Mesothelial cell of epicardium (in vitro differentiated cells): ENCODE results near the gene ADGRL2. TPM values are rescaled to one million over a fixed set of nuclear protein-coding genes. Genes with fewer than 3 reads are reported as not detected.

Source experiments
- DNase-seq, 2 experiments: peaks; one replicate each; pipeline ENCODE4 v3.0.0; 2021; ENCODE audit warnings: low spot score in 2 of 2; ENCODE audit not compliant: unreplicated experiment in 2 of 2
- H3K27ac Mint-ChIP-seq: 2 replicates; pipeline ENCODE4 v1.8.0; 2021; ENCODE audit warnings: mixed read lengths
- H3K27me3 Mint-ChIP-seq: 2 replicates; pipeline ENCODE4 v1.8.0; 2021; ENCODE audit warnings: low read depth, mixed read lengths
- H3K36me3 Mint-ChIP-seq: 2 replicates; pipeline ENCODE4 v1.8.0; 2021; ENCODE audit warnings: mixed read lengths
- H3K4me1 Mint-ChIP-seq: 2 replicates; pipeline ENCODE4 v1.8.0; 2021; ENCODE audit warnings: mixed read lengths
- H3K4me3 Mint-ChIP-seq: 2 replicates; pipeline ENCODE4 v1.8.0; 2021; ENCODE audit warnings: mild to moderate bottlenecking, moderate library complexity, mixed read lengths
- H3K9me3 Mint-ChIP-seq: 2 replicates; pipeline ENCODE4 v1.8.0; 2021; ENCODE audit warnings: mixed read lengths
- CTCF ChIP-seq: fragments of 200-600 bp; sonication (generic); IDR thresholded peaks from one replicate; pipeline ENCODE4 v1.5.0; 2021; ENCODE audit warnings: antibody characterized with exemption; ENCODE audit not compliant: unreplicated experiment
- total RNA-seq: library from RNA; stranded (reverse); gene quantifications from 3 replicates; pipeline ENCODE4 v1.2.1, GENCODE V29; 2021

Gene ADGRL2
- total RNA-seq, 1 donor from 2014 or later = 83.4 TPM

- no peaks in the 10 kb centered on the region for H3K9me3 Mint-ChIP-seq
- no peaks in the 10 kb centered on the region for H3K36me3 Mint-ChIP-seq
- H3K27me3 Mint-ChIP-seq = peaks cover 3% of the 10 kb centered on the region
- peaks cover 52% of the 10 kb centered on the region for H3K4me1 Mint-ChIP-seq
- no peak overlapping the region for H3K27ac Mint-ChIP-seq
- no peak for DNase-seq
- no peak overlapping the region for H3K4me3 Mint-ChIP-seq
- TF ChIP-seq CTCF = no peak
Observed at GRCh38 chr1:81808760-81809159, 8.0 kb downstream of the ADGRL2 start.

- H3K27ac Mint-ChIP-seq = no peak overlapping the region
- H3K9me3 Mint-ChIP-seq = no peaks in the 10 kb centered on the region
- H3K36me3 Mint-ChIP-seq = no peaks in the 10 kb centered on the region
- H3K4me3 Mint-ChIP-seq = no peak overlapping the region
- H3K4me1 Mint-ChIP-seq = peaks cover 43% of the 10 kb centered on the region
- TF ChIP-seq CTCF = no peak
- no peak for DNase-seq
- H3K27me3 Mint-ChIP-seq = peaks cover 3% of the 10 kb centered on the region
Observed at GRCh38 chr1:81809808-81810207, 9.1 kb downstream of the ADGRL2 start.

GRCh38 chr1:81811757-81812371 is 11.1 kb downstream of the ADGRL2 start:
- H3K4me1 Mint-ChIP-seq = peaks cover 34% of the 10 kb centered on the region
- no peaks in the 10 kb centered on the region for H3K9me3 Mint-ChIP-seq
- no peaks in the 10 kb centered on the region for H3K27me3 Mint-ChIP-seq
- TF ChIP-seq CTCF = no peak
- no peaks in the 10 kb centered on the region for H3K36me3 Mint-ChIP-seq
- H3K27ac Mint-ChIP-seq = no peak overlapping the region
- H3K4me3 Mint-ChIP-seq = no peak overlapping the region
- no peak for DNase-seq

- no peaks in the 10 kb centered on the region for H3K36me3 Mint-ChIP-seq
- DNase-seq = no peak
- no peak for TF ChIP-seq CTCF
- no peaks in the 10 kb centered on the region for H3K27me3 Mint-ChIP-seq
- H3K27ac Mint-ChIP-seq = no peak overlapping the region
- no peaks in the 10 kb centered on the region for H3K9me3 Mint-ChIP-seq
- H3K4me3 Mint-ChIP-seq = no peak overlapping the region
- H3K4me1 Mint-ChIP-seq = peaks cover 34% of the 10 kb centered on the region
Observed at GRCh38 chr1:81812712-81813111, 12.0 kb downstream of the ADGRL2 start.

- Mint-ChIP-seq H3K4me1 (peaks cover 28% of the 10 kb centered on the region), H3K4me3 (no peak overlapping the region), H3K9me3 (no peaks in the 10 kb centered on the region), H3K27me3 (no peaks in the 10 kb centered on the region), H3K27ac (no peak overlapping the region), H3K36me3 (no peaks in the 10 kb centered on the region)
- DNase-seq = no peak
- no peak for TF ChIP-seq CTCF
Observed at GRCh38 chr1:81813691-81814090, 13.0 kb downstream of the ADGRL2 start.

- no peak overlapping the region for H3K4me3 Mint-ChIP-seq
- TF ChIP-seq CTCF = no peak
- no peak for DNase-seq
- H3K9me3 Mint-ChIP-seq = no peaks in the 10 kb centered on the region
- peaks cover 10% of the 10 kb centered on the region for H3K4me1 Mint-ChIP-seq
- H3K27me3 Mint-ChIP-seq = no peaks in the 10 kb centered on the region
- H3K27ac Mint-ChIP-seq = no peak overlapping the region
- no peaks in the 10 kb centered on the region for H3K36me3 Mint-ChIP-seq
Observed at GRCh38 chr1:81819613-81820012, 18.9 kb downstream of the ADGRL2 start.
